Measurements from ENCODE around the gene SPECC1.

DNA sequence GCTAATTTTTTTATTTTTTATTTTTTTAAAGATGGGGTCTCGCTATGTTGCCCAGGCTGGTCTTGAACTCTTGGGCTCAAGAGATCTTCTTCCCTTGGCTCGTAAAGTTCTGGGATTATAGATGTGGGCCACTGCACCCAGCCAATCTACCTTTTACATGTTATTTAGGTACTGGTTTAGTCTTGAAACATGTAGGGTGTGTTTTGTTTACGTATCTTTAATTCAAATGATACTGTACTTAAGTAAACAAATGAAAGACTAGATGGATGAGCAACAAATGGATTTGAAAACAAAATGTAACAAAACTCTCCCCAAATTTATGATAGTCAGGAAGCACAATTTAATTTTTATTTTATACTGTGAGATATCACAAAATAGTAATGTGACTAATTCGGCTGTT is 250.5 kb downstream of the SPECC1 start:
- TF ChIP-seq, protein P1, sequence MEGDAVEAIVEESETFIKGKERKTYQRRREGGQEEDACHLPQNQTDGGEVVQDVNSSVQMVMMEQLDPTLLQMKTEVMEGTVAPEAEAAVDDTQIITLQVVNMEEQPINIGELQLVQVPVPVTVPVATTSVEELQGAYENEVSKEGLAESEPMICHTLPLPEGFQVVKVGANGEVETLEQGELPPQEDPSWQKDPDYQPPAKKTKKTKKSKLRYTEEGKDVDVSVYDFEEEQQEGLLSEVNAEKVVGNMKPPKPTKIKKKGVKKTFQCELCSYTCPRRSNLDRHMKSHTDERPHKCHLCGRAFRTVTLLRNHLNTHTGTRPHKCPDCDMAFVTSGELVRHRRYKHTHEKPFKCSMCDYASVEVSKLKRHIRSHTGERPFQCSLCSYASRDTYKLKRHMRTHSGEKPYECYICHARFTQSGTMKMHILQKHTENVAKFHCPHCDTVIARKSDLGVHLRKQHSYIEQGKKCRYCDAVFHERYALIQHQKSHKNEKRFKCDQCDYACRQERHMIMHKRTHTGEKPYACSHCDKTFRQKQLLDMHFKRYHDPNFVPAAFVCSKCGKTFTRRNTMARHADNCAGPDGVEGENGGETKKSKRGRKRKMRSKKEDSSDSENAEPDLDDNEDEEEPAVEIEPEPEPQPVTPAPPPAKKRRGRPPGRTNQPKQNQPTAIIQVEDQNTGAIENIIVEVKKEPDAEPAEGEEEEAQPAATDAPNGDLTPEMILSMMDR (IDR thresholded peaks at IDR 0.05) = no peak
- no peak for TF ChIP-seq POLR2A (IDR thresholded peaks at IDR 0.05)
